Glutamatergic neuron (in vitro differentiated cells): ENCODE measurements around the gene CREBBP. TPM values are rescaled to one million over a fixed set of nuclear protein-coding genes. Genes with fewer than 3 reads are reported as not detected.

Experiments used
- DNase-seq: peaks from one replicate; pipeline ENCODE4 v3.0.0; 2022
- H3K27ac Mint-ChIP-seq: one replicate; pipeline ENCODE4 v1.8.0; 2020; ENCODE audit warnings: mild to moderate bottlenecking, mixed read lengths, inconsistent platforms; ENCODE audit not compliant: unreplicated experiment
- H3K27me3 Mint-ChIP-seq: one replicate; pipeline ENCODE4 v1.8.0; 2020; ENCODE audit warnings: mild to moderate bottlenecking, moderate library complexity, mixed read lengths, inconsistent platforms; ENCODE audit not compliant: unreplicated experiment
- H3K36me3 Mint-ChIP-seq: one replicate; pipeline ENCODE4 v1.8.0; 2020; ENCODE audit warnings: mild to moderate bottlenecking, mixed read lengths, inconsistent platforms; ENCODE audit not compliant: unreplicated experiment
- H3K4me1 Mint-ChIP-seq: one replicate; pipeline ENCODE4 v1.8.0; 2020; ENCODE audit warnings: mild to moderate bottlenecking, low read depth, mixed read lengths, inconsistent platforms; ENCODE audit not compliant: unreplicated experiment
- H3K4me3 Mint-ChIP-seq: one replicate; pipeline ENCODE4 v1.8.0; 2020; ENCODE audit warnings: mild to moderate bottlenecking, mixed read lengths, inconsistent platforms; ENCODE audit not compliant: unreplicated experiment
- H3K9me3 Mint-ChIP-seq: one replicate; pipeline ENCODE4 v1.8.0; 2020; ENCODE audit warnings: mild to moderate bottlenecking, moderate library complexity, mixed read lengths, inconsistent platforms; ENCODE audit not compliant: unreplicated experiment
- total RNA-seq: library from RNA; stranded (reverse); fragmentation: NEBNext Ultra II Directional; extraction: Animal tissue kit (Norgen Biotek cat#: 25700); gene quantifications from one replicate; pipeline ENCODE4 v1.2.1, GENCODE V29; 2021; ENCODE audit not compliant: unreplicated experiment
- TF ChIP-seq, protein P1 (sequence below): fragments of 200-600 bp; sonication (generic); IDR thresholded peaks from one replicate; pipeline ENCODE4 v1.5.0; 2021; ENCODE audit not compliant: partially characterized antibody, unreplicated experiment

CREBBP gene
- total RNA-seq, 1 donor from 2014 or later, result 96.9 TPM

DNA sequence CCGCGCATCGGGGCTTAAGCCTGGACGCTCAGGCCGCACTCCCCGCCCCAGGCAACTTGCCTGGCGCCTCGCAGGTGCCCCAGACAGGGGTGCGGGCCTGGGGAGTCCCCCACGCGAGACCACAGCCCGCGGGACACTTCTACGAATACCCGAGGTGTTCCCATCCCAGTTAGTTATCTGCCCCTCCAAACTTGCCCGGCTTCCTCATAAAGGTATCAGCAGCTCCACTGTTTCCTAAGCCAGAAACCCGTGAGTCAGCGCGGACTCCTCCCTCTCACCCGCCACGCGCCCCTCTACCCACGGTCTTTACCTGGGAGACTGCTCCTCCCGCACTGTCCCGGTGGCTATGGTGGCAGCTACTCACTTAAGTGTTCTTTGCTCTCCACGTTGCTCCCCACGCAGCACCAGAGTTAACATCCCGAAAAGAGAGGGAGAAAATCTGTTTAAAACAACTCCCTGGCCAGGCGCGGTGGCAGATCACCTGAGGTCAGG lies 1.0 kb upstream of the CREBBP start:
- H3K4me3 Mint-ChIP-seq, result peak overlapping the region; percentile 83
- TF ChIP-seq, protein P1, sequence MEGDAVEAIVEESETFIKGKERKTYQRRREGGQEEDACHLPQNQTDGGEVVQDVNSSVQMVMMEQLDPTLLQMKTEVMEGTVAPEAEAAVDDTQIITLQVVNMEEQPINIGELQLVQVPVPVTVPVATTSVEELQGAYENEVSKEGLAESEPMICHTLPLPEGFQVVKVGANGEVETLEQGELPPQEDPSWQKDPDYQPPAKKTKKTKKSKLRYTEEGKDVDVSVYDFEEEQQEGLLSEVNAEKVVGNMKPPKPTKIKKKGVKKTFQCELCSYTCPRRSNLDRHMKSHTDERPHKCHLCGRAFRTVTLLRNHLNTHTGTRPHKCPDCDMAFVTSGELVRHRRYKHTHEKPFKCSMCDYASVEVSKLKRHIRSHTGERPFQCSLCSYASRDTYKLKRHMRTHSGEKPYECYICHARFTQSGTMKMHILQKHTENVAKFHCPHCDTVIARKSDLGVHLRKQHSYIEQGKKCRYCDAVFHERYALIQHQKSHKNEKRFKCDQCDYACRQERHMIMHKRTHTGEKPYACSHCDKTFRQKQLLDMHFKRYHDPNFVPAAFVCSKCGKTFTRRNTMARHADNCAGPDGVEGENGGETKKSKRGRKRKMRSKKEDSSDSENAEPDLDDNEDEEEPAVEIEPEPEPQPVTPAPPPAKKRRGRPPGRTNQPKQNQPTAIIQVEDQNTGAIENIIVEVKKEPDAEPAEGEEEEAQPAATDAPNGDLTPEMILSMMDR, result no peak
- peaks cover 13% of the 10 kb centered on the region for H3K27me3 Mint-ChIP-seq
- peaks cover 30% of the 10 kb centered on the region for H3K4me1 Mint-ChIP-seq
- no peak for DNase-seq
- H3K27ac Mint-ChIP-seq, result no peak overlapping the region
- peaks cover 9% of the 10 kb centered on the region for H3K9me3 Mint-ChIP-seq
- H3K36me3 Mint-ChIP-seq, result peaks cover 5% of the 10 kb centered on the region

DNA sequence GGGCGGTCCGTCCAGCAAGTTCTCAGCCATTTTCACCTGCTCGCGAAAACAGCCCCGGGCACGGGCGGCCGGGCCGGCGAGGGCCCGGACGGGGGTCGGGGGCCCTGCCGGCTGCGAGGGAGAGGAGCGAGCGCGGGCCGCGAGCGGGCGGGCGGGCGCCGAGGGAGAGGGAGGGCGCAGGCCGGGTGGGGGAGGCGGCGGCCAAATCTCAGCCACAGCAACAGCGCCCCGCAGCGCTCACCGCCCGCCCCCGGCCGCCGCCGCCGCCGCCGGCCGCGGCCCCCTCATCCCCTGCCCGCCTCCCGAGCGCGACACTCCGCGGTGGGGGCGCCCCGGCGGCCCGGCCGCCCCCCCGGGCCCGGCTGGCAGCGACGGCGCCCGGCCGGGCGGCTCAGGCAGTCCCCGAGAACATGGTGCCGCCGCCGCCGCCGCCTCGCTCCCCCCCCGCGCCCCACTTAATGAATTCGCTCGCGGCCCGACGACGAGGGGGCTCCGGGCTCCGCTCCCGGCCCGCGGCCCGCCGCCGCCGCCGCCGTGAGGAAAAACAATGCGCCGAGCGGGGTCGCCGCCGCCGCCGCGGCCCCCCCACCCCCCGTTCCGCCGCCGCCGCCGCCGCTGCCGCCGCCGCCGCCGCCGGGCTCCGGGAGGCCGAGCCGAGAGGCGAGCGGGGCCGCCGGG lies 487 bp downstream of the CREBBP start:
- Mint-ChIP-seq H3K27me3 (peaks cover 13% of the 10 kb centered on the region), H3K27ac (no peak overlapping the region), H3K36me3 (peaks cover 5% of the 10 kb centered on the region), H3K4me3 (no peak overlapping the region), H3K4me1 (peaks cover 39% of the 10 kb centered on the region), H3K9me3 (peaks cover 9% of the 10 kb centered on the region)
- TF ChIP-seq, protein P1, result no peak
- DNase-seq, result peak; percentile 82

DNA sequence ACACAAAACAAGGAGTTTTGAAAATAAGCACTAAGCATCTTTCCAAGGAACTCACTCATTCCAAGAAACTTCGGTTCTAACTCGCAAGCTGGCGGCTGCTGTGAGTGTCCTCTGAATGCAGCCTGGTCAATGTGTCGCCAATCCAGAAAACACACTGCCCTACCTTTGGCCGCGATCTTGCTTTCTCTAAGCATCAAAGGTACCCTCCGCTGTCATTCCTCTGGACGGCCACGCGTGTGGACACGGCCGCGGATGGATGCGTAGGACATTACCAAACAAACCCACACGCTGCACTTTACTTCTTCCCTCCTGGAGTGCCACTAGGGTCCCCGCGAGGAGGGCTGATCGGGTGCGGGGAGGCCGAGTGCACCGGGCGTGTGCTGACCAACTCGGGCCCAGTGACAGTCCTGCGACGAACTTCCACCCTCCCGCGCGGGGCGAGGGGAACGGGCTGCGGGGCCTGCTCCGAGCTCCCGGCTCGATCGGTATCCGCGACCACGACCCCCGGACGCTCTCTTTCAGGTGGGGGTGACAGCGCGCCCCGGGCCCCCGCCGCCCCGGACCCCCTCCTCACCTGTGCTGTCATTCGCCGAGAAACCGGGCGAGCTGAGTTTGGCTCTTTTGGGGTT lies 1.1 kb downstream of the CREBBP start:
- peaks cover 5% of the 10 kb centered on the region for H3K36me3 Mint-ChIP-seq
- H3K9me3 Mint-ChIP-seq, result peaks cover 9% of the 10 kb centered on the region
- peak; percentile 50 for DNase-seq
- H3K27ac Mint-ChIP-seq, result peak overlapping the region; percentile 70
- peak overlapping the region; percentile 98 for H3K4me3 Mint-ChIP-seq
- peaks cover 45% of the 10 kb centered on the region for H3K4me1 Mint-ChIP-seq
- H3K27me3 Mint-ChIP-seq, result peaks cover 12% of the 10 kb centered on the region
- TF ChIP-seq, protein P1, result no peak

DNA sequence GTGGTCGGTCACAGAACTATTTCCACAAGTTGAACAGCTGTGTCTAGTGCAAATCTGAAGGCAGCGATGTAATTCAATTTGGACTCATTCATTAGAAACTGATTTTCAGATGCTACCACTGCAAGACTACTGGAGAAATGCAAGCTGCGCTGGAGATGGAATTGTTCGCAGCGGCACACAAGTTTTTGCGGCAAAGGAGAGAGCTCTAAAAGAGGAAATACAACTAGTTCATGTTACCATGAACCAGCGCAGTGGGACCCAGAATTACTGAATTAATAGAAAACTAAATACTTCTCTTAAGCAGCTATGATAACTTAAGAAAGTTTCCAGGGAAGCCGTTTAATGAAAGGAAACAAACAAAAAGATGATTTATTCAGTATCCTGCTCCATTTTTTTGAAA lies 1.9 kb downstream of the CREBBP start:
- Mint-ChIP-seq H3K27ac (peak overlapping the region; percentile 38), H3K4me1 (peaks cover 53% of the 10 kb centered on the region)

More for the DNA sequence above, 1.9 kb downstream of the CREBBP start:
- Mint-ChIP-seq H3K9me3 (peaks cover 9% of the 10 kb centered on the region), H3K36me3 (peaks cover 5% of the 10 kb centered on the region), H3K27me3 (peaks cover 11% of the 10 kb centered on the region), H3K4me3 (peak overlapping the region; percentile 98)
- DNase-seq, result no peak
- TF ChIP-seq, protein P1, result no peak
